Stimulated activated naive CD8-positive, alpha-beta T cell treated with anti-CD3 and anti-CD28 coated beads, Interleukin-15, amount 100 ng/mL, for 72 hours (primary cell): Measurements from ENCODE around the gene FOXO6.

Source experiments
- ATAC-seq: fragments of 150-1000 bp; cut with Tn5 transposase; 2 replicates; pipeline ENCODE4 v1.10.0; 2021; ENCODE audit warnings: mild to moderate bottlenecking, moderate library complexity
- DNase-seq, 2 donors: peaks; one replicate each; pipeline ENCODE4 v3.0.0; 2021 to 2022
- H3K27ac Mint-ChIP-seq, 2 donors: one replicate each; pipeline ENCODE4 v1.8.0; 2022; ENCODE audit warnings: mild to moderate bottlenecking in 2 of 2, mixed read lengths in 2 of 2, moderate library complexity in 2 of 2
- H3K27me3 Mint-ChIP-seq: one replicate; pipeline ENCODE4 v1.8.0; 2022; ENCODE audit warnings: mixed read lengths
- H3K4me1 Mint-ChIP-seq: one replicate; pipeline ENCODE4 v1.8.0; 2022; ENCODE audit warnings: mild to moderate bottlenecking, mixed read lengths
- H3K4me3 Mint-ChIP-seq, 2 donors: one replicate each; pipeline ENCODE4 v1.8.0; 2022; ENCODE audit warnings: mild to moderate bottlenecking in 2 of 2, mixed read lengths in 2 of 2, moderate library complexity in 1 of 2
- H3K9me3 Mint-ChIP-seq, 2 donors: one replicate each; pipeline ENCODE4 v1.8.0; 2022; ENCODE audit warnings: mixed read lengths in 2 of 2

The FOXO6 gene

DNA sequence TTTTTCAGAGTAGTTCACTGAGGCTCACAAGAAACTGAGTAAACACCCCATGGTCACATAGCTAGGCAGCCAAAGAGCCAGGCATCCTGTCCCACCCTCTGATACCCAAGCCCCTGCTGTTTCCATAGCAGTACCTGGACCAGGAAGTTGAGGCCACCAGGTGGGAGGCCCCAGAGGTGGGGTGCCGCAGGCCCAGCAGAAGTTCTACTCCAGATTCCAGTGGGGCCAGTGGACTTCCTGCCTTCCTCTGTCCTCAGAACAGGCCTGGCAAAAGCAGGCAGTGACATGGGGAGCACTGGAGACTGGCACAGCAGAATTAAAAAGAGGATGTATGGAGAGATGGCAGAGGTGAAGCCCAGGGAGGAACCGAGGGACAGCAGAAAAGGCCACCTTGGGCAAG lies 19.0 kb downstream of the FOXO6 start:
- DNase-seq (no peak), ATAC-seq (no peak)
- peaks cover 29% of the 10 kb centered on the region for H3K4me1 Mint-ChIP-seq
- peak overlapping the region; percentile 31 to 83 for H3K4me3 Mint-ChIP-seq
- no peaks in the 10 kb centered on the region for H3K9me3 Mint-ChIP-seq
- H3K27ac Mint-ChIP-seq = no peak overlapping the region
- peaks cover 73% of the 10 kb centered on the region for H3K27me3 Mint-ChIP-seq

DNA sequence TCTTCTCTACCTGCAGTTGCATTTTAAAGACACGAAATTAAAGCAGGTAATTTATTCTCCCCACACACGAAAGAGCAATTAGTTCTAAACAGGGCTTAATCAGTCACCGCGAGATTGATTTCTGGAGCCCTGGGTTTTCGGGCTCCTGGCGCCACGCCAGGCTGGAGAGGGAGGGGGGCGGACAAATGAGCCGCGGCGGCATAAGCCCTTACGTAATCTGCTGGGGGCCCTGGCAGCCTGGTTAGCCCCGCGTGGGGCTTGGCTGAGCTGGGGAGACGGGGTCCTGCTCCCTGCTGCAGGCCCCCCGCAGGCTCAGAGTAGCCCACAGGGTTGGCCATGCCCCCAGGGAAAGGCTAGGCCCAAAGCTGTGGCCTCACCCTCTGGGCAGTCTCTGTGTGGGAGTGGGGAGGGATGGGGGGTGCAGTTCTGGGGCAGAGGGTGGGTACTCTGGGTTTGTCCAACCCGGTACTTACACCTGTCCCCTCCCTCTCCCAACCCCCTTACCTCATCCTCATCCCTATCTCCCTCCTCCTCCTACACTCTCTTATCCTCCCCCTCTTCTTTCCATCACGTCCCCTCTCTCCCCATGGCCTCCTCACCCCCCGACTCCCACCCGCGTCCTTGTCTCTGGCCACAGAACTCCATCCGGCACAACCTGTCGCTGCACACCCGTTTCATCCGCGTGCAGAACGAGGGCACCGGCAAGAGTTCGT lies 19.9 kb downstream of the FOXO6 start:
- no peaks in the 10 kb centered on the region for H3K9me3 Mint-ChIP-seq
- no peak overlapping the region for H3K27ac Mint-ChIP-seq
- H3K4me1 Mint-ChIP-seq = peaks cover 29% of the 10 kb centered on the region
- DNase-seq (peak in 1 of 2 donors; percentile 37), ATAC-seq (peak; percentile 4)
- peaks cover 73% of the 10 kb centered on the region for H3K27me3 Mint-ChIP-seq
- H3K4me3 Mint-ChIP-seq = peak overlapping the region; percentile 81 to 83

DNA sequence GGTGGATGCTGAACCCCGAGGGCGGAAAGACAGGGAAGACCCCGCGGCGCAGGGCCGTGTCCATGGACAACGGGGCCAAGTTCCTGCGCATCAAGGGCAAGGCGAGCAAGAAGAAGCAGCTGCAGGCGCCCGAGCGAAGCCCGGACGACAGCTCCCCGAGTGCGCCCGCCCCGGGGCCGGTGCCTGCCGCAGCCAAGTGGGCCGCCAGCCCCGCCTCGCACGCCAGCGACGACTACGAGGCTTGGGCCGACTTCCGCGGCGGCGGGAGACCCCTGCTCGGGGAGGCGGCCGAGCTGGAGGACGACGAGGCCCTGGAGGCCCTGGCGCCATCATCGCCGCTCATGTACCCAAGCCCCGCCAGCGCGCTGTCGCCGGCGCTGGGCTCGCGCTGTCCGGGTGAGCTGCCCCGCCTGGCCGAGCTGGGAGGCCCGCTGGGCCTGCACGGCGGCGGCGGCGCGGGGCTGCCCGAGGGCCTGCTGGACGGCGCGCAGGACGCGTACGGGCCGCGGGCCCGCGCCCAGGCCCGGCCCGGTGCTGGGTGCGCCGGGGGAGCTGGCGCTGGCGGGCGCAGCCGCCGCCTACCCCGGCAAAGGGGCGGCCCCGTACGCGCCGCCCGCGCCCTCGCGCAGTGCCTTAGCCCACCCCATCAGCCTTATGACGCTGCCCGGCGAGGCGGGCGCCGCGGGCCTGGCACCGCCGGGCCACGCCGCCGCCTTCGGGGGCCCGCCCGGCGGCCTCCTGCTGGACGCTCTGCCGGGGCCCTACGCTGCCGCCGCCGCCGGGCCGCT lies 20.7 kb downstream of the FOXO6 start:
- H3K27ac Mint-ChIP-seq = no peak overlapping the region
- H3K4me1 Mint-ChIP-seq = peaks cover 29% of the 10 kb centered on the region
- peak; percentile 36 to 55 for DNase-seq
- H3K9me3 Mint-ChIP-seq = no peaks in the 10 kb centered on the region
- H3K27me3 Mint-ChIP-seq = peaks cover 73% of the 10 kb centered on the region
- ATAC-seq = peak; percentile 79
- H3K4me3 Mint-ChIP-seq = peak overlapping the region; percentile 81 to 83

DNA sequence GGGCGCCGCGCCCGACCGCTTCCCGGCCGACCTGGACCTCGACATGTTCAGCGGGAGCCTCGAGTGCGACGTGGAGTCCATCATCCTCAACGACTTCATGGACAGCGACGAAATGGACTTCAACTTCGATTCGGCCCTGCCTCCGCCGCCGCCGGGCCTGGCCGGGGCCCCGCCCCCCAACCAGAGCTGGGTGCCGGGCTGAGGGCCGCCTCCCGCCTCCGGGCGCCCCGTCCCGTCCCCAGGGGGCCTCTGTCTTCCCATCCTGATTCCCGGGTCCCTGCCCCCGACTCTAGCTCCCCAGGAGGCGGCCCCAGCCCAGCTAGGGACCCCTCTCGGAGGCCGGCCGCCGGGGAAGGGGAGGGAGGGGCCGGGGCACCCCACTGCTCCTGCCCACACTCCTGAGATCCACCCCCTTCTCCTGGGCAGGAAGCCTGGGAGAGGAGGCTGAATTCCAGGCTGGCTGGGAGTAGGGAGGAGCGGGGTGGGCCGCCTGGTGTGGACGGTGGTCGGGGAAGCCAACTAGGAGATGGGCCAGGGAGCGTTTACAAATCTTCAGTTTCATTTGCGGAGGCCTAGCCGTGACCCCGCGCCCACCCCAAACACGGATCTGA lies 21.4 kb downstream of the FOXO6 start:
- Mint-ChIP-seq H3K27ac (no peak overlapping the region), H3K9me3 (no peaks in the 10 kb centered on the region), H3K4me1 (peaks cover 29% of the 10 kb centered on the region), H3K4me3 (peak overlapping the region; percentile 62 to 77), H3K27me3 (peaks cover 77% of the 10 kb centered on the region)
- DNase-seq (no peak), ATAC-seq (peak; percentile 9)

DNA sequence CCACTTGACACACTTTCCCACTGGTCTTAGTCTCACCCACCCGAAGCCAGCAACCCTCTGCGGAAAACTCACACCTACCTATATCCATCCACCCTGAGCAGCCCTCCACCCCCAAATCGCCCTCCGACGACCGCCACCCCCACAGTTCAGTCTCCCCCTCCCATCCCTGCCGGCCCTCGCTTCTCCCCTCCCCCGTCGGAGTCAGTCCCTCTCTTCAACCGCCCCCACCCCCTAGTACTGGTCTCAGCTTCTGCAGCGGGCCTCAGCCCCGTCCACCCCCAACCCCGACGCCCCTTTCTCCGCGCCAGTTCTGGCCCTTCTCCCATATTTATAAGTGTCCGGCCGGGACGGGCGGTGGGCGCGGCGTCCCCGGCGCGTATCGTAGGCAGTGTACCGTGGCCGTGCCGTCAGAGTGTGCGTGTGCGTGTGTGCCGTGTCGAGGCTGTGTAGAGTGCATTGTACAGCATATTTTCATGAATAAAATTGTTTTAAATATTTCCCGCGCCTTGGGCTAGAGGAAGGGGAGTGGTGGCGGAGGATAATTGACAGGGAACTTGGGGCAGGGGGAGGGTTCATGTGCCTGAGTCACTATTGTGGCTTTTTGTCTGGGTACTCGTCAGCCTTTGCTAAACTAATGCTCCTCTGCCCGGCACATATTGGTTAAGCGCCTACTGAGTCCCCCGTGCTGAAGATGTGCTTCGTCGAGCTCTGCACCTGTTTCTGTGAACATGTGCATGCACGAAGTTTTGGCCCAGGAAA lies 22.0 kb downstream of the FOXO6 start:
- Mint-ChIP-seq H3K27ac (no peak overlapping the region), H3K9me3 (no peaks in the 10 kb centered on the region), H3K4me1 (peaks cover 29% of the 10 kb centered on the region), H3K27me3 (peaks cover 83% of the 10 kb centered on the region), H3K4me3 (peak overlapping the region; percentile 62 to 77)
- ATAC-seq (peak; percentile 56), DNase-seq (peak in 1 of 2 donors; percentile 33)

DNA sequence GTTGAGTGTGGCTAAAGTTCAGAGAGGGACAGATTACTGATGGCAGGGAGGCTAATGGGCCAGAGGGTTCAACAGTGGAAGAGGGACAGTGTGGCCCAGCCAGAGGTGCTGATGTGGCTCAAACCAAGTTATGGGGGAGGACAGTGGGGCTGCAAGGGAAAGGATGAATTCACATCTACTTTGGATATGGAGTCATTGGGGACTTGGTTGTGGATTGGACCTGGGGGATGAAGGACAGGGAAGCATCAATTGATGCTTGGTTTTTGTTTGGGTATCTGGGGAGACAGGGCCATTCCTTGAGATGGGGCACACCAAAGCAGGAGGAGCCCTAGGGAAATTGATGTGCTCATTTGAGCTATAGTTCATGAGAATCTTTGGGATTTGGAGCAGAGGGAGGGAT lies 23.3 kb downstream of the FOXO6 start:
- H3K27ac Mint-ChIP-seq = no peak overlapping the region
- DNase-seq = no peak
- H3K27me3 Mint-ChIP-seq = peaks cover 78% of the 10 kb centered on the region
- peaks cover 29% of the 10 kb centered on the region for H3K4me1 Mint-ChIP-seq
- H3K4me3 Mint-ChIP-seq = no peak overlapping the region
- no peaks in the 10 kb centered on the region for H3K9me3 Mint-ChIP-seq
- no peak for ATAC-seq

DNA sequence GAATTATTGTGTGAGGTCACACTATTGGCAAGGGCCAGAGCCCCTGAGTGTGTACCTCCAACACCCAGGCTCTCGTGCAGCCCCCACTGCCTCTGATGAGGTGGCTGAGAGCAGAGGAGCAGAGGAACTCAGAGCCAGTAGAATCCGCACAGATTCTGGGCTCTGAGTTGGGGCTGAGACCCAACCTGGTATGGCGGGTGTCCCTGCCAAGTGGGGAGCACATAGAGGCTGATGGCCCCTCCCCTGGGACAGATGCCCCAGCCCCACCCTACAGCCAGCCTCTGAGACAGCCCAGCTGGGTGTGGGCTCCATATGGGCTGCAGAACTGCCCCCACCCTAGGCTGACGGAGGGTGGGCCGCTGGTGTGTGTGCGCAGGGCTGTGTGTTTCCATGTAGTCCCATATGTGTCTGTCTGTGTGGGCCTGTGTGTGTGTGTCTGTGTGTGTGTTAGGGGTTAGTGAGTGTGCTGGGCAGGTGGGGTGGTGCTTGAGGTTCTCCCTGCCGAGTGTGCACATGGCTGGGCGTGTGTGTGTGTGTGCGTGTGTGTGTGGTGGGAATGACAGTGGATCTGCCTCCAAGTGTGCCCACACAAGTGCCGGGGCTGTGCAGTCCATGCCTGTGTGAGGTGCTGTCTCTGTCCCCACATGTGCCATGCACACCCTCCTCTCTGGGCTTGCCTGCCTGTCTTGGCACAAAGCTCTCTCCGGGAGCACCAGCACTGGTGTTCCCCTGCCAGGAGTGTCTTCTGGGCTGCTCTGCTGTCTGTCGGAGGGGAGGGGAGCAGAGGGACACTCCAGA lies 24.4 kb downstream of the FOXO6 start:
- no peak overlapping the region for H3K4me3 Mint-ChIP-seq
- ATAC-seq = no peak

DNA sequence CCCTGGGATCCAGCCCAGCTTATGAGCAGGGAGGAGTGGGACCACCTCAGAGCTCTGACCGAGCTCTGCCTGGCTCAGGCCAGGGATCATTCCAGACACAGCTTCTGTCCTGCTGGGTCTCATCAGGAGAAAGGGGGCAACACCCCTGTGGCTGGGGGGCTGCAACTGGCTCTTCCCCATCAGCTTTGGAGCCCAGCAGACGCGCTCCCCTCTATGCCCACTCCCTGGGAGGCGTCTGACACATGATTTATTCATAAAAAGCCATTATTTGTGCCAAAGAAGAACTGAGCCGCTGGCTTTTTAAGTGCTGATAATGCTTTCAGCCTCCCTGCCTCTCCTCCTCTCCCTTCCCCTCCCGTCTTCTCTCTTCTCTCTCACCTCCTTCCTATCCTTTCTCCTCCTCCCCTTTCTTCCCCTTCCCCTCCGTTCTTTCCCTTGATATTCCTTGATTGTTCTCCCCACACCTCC lies 25.0 kb downstream of the FOXO6 start:
- ATAC-seq (no peak), DNase-seq (no peak)
- H3K4me1 Mint-ChIP-seq = peaks cover 16% of the 10 kb centered on the region
- no peak overlapping the region for H3K4me3 Mint-ChIP-seq
- H3K27ac Mint-ChIP-seq = no peak overlapping the region
- H3K27me3 Mint-ChIP-seq = peaks cover 61% of the 10 kb centered on the region
- H3K9me3 Mint-ChIP-seq = no peaks in the 10 kb centered on the region

More for the DNA sequence above, 24.4 kb downstream of the FOXO6 start:
- H3K4me1 Mint-ChIP-seq = peaks cover 22% of the 10 kb centered on the region
- no peaks in the 10 kb centered on the region for H3K9me3 Mint-ChIP-seq
- H3K27me3 Mint-ChIP-seq = peaks cover 67% of the 10 kb centered on the region
- no peak overlapping the region for H3K27ac Mint-ChIP-seq
- DNase-seq = no peak

DNA sequence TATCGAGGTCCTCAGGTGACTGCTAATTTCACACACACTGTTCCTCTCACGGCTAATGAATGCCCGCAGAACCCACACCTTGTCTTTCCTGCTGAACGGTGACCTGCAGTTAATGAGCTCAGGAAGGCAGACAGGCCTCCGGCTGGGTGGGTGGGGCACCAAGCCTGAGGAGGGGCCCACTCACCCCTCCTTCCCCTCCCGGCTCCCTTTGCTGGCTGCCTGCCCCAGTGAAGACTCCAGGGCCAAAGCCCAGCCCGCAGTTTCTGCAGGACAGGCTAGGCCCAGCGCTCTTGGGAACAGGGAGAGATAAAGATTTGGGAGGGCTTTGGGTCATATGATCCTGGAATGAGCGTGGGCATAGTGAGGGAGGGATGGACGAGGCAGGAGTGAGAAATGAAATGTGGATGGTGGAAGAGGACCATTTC lies 26.4 kb downstream of the FOXO6 start:
- H3K27ac Mint-ChIP-seq = no peak overlapping the region
- peaks cover 12% of the 10 kb centered on the region for H3K4me1 Mint-ChIP-seq
- H3K27me3 Mint-ChIP-seq = peaks cover 56% of the 10 kb centered on the region
- H3K4me3 Mint-ChIP-seq = no peak overlapping the region
- no peak for DNase-seq
- ATAC-seq = no peak
- H3K9me3 Mint-ChIP-seq = no peaks in the 10 kb centered on the region

DNA sequence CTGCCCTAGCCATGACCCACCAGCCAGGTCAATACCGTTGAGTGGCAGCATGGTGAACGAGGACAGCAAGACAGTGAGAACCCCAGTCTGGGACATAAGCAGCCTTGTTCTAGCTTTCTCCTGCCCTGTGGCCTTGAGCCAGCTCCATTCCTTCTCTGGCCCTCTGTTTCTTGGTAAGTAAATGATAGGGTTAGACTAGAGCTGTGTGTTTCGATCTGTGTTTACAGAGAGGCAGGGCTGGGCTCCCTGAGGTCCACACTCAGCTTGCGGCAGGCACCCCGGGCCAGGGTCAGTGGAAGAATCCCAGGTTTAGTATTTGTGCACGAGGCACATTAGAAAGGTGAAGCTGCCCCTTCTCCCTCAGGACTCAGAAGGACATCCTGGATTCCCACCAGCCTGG lies 27.3 kb downstream of the FOXO6 start:
- Mint-ChIP-seq H3K4me3 (no peak overlapping the region), H3K9me3 (no peaks in the 10 kb centered on the region), H3K27me3 (peaks cover 48% of the 10 kb centered on the region), H3K4me1 (peaks cover 4% of the 10 kb centered on the region), H3K27ac (no peak overlapping the region)
- DNase-seq (no peak), ATAC-seq (no peak)

DNA sequence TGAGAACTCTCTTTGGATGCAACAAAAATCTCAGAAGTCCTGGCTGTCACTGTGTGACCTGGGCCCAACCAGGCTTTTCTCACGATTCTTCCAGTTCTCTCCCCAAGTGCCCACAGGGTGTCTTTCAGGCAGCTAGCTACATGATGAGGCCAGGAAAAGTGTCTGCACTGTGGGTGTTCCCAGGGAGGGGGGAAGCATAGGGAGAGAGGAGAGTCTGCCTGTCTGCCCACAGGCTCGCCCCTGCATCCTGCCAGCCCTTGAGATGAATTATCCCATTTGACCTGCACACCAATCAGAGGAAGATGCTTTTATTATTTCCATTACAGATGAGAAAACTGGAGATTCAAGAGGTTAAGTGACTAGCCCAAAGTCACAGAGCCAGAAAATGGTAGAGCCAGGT lies 27.8 kb downstream of the FOXO6 start:
- no peaks in the 10 kb centered on the region for H3K9me3 Mint-ChIP-seq
- no peak overlapping the region for H3K4me3 Mint-ChIP-seq
- H3K27me3 Mint-ChIP-seq = peaks cover 46% of the 10 kb centered on the region
- ATAC-seq (no peak), DNase-seq (no peak)
- H3K27ac Mint-ChIP-seq = no peak overlapping the region
- H3K4me1 Mint-ChIP-seq = no peaks in the 10 kb centered on the region

DNA sequence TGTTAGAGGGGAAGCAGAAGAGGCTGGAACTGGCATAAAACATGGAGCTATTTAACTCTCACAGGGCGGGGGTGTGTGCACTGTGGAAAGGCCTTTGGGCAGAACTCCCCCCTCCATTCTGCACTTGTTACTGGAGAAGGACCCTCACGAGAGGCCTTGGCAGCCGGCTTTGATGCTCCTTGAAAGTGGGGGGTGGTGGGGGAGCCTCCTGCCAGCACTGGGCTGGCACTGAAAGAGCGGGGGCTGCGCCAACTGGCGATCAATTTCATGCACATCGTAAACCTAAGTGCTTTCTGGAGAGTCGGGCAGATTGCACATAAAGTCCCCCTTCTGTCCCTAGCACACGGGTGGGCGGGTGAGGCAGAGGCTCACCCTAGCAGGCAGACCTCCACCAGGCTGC lies 28.9 kb downstream of the FOXO6 start:
- Mint-ChIP-seq H3K4me3 (no peak overlapping the region), H3K27me3 (peaks cover 46% of the 10 kb centered on the region), H3K27ac (no peak overlapping the region), H3K9me3 (no peaks in the 10 kb centered on the region), H3K4me1 (no peaks in the 10 kb centered on the region)
- DNase-seq (no peak), ATAC-seq (no peak)

DNA sequence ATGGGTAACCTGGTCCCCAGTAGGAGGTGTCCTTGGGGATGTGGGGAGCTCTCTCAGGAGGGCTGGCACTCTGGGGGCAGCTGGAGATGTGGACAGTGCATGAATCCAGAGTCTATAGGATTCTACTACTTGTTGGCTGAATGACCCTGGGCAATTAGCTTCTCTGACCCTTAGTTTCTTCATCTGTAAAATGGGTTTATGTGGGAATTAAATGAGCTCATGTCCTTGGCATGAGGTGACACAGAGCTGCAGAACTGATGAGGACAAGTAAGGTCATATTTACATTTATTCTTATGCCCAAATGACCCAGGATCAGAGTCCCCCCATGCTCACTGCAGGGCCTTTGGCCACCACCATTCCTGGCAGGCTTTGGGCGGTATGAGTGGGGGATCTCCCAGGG lies 29.3 kb downstream of the FOXO6 start:
- Mint-ChIP-seq H3K27ac (no peak overlapping the region), H3K4me3 (no peak overlapping the region), H3K27me3 (peaks cover 46% of the 10 kb centered on the region), H3K9me3 (no peaks in the 10 kb centered on the region), H3K4me1 (peaks cover 2% of the 10 kb centered on the region)
- DNase-seq (no peak), ATAC-seq (no peak)

DNA sequence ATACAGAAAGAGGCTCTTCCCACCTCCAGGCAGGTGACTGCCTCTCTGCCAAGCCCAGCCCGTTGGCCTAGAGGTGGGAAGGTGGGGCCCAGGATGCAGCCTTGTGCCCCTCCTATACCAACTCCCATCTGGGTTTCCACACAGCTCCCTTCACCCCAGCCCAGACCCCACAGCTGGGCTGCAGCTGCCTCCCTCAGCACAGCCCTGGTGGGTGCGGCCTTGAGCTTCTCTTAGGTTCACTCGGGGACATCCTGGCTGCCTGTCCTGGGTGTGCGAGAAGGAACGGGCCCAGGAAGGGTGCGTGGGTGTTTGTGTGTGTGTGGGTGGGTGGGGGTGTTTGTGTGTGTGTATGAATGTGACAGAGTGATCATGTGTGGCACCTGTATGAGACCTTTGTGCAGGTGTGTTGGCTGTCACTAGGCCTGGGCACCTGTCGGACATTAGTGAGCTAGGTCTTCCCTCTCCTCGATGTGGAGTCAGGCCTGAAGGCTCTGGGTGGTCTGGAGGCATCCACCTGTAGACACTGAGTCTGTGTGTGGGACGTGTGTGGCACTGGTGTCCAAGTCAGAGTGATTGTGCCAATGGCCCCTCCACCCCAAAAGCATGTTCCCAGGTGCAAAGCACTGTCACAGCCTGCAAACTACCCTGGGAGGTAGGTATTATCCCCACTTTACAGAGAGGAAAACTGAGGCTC lies 30.7 kb downstream of the FOXO6 start:
- Mint-ChIP-seq H3K4me1 (peaks cover 8% of the 10 kb centered on the region), H3K9me3 (no peaks in the 10 kb centered on the region), H3K4me3 (no peak overlapping the region), H3K27ac (no peak overlapping the region), H3K27me3 (peaks cover 45% of the 10 kb centered on the region)
- no peak for ATAC-seq
- DNase-seq = no peak
